Measurements from ENCODE around the gene RPLP2.

RPLP2 gene

GRCh38 chr11:790721-791564 is 18.8 kb upstream of the RPLP2 start:
- TF ChIP-seq CTCF (IDR thresholded peaks at IDR 0.05; ENCODE audit: insufficient read depth, low read length) (no peak), SPI1 (IDR thresholded peaks at IDR 0.05; ENCODE audit: borderline replicate concordance, low read depth) (no peak), GABPA (IDR thresholded peaks at IDR 0.05; ENCODE audit: low read depth) (no peak), REST (IDR thresholded peaks at IDR 0.05; ENCODE audit: insufficient replicate concordance, low read depth) (no peak), POLR2AphosphoS5 (IDR thresholded peaks at IDR 0.05; ENCODE audit: low read depth) (no peak)
- DNase-seq (ENCODE audit: low read depth in 1 of 2, low spot score in 1 of 2) = no peak
- Histone ChIP-seq H3K27me3 (ENCODE audit: insufficient read depth, poor library complexity, severe bottlenecking) (peaks cover 6% of the 10 kb centered on the region), H3K27ac (replicated peaks) (no peak overlapping the region), H3K4me3 (replicated peaks; ENCODE audit: insufficient read depth, low read length) (no peak overlapping the region)

GRCh38 chr11:791658-792534 is 17.9 kb upstream of the RPLP2 start:
- TF ChIP-seq REST (IDR thresholded peaks at IDR 0.05; ENCODE audit: insufficient replicate concordance, low read depth) (no peak), POLR2AphosphoS5 (IDR thresholded peaks at IDR 0.05; ENCODE audit: low read depth) (no peak), GABPA (IDR thresholded peaks at IDR 0.05; ENCODE audit: low read depth) (no peak), SPI1 (IDR thresholded peaks at IDR 0.05; ENCODE audit: borderline replicate concordance, low read depth) (no peak), CTCF (IDR thresholded peaks at IDR 0.05; ENCODE audit: insufficient read depth, low read length) (no peak)
- Histone ChIP-seq H3K27me3 (ENCODE audit: insufficient read depth, poor library complexity, severe bottlenecking) (peaks cover 6% of the 10 kb centered on the region), H3K27ac (replicated peaks) (no peak overlapping the region)

GRCh38 chr11:792535-792821 is 17.3 kb upstream of the RPLP2 start:
- H3K27ac ChIP-seq (replicated peaks) = no peak overlapping the region
- DNase-seq (ENCODE audit: low read depth in 1 of 2, low spot score in 1 of 2) = no peak
- no peak overlapping the region for H3K4me3 ChIP-seq (replicated peaks; ENCODE audit: insufficient read depth, low read length)
- no peak for TF ChIP-seq POLR2AphosphoS5 (IDR thresholded peaks at IDR 0.05; ENCODE audit: low read depth)
- no peak for TF ChIP-seq REST (IDR thresholded peaks at IDR 0.05; ENCODE audit: insufficient replicate concordance, low read depth)
- no peak for TF ChIP-seq GABPA (IDR thresholded peaks at IDR 0.05; ENCODE audit: low read depth)
- TF ChIP-seq SPI1 (IDR thresholded peaks at IDR 0.05; ENCODE audit: borderline replicate concordance, low read depth) = no peak
- no peak for TF ChIP-seq CTCF (IDR thresholded peaks at IDR 0.05; ENCODE audit: insufficient read depth, low read length)
- H3K27me3 ChIP-seq (ENCODE audit: insufficient read depth, poor library complexity, severe bottlenecking) = peaks cover 6% of the 10 kb centered on the region

More at GRCh38 chr11:791658-792534, 17.9 kb upstream of the RPLP2 start:
- no peak overlapping the region for H3K4me3 ChIP-seq (replicated peaks; ENCODE audit: insufficient read depth, low read length)
- DNase-seq (ENCODE audit: low read depth in 1 of 2, low spot score in 1 of 2) = no peak

Measured in HL-60 (cell line).